ENCODE measurements around the gene WWP2.
"Not testable (repeated sequence)": the region's sequence is repeated elsewhere in the genome, so short reads cannot be mapped to it uniquely, and the experiment has no call there.

WWP2 gene

DNA sequence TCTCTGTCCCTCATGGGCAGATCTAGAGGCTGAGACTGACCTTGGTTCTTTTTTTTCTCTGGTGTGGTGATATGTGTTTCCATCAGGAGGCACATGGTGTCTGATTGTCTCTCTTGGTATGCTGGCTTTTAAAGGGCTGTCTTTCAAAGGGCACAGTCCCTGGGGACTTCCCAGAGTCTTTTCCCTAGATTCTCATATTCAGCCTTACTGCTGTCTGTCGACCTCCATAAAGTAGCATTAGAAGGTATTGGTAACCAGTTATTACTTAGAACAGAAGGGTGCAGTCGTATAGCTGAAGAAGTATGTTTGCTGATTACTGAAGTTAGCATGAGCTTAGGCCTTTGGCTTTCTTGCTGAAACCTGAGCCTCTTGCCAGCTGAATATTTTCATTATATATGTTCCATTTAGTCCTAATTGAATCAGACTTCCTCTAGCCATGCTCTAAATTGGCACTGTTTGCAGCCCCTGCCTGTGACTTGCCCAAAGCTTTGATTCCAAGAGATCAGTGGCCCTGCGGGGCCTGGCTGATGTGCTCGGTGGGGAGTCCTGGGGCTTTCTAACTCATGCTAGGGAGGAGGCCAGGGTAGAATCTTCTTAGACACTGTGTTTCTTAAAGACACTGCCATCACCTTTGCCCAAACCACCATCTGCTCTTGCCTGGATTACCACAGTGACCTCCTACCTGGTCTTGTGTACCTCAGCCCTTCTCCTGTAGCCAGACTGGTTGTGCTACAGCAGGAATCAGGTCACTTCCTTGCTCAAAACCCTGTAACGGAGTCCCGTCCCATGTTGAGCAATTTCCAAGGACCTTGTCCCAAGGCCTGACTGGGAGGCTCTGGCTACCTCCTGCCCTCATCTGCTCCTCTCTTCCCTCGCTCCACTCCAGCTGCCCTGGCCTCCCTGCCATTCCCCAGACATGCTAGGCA is 71.5 kb downstream of the WWP2 start:
- DNase-seq: peak; percentile 61

DNA sequence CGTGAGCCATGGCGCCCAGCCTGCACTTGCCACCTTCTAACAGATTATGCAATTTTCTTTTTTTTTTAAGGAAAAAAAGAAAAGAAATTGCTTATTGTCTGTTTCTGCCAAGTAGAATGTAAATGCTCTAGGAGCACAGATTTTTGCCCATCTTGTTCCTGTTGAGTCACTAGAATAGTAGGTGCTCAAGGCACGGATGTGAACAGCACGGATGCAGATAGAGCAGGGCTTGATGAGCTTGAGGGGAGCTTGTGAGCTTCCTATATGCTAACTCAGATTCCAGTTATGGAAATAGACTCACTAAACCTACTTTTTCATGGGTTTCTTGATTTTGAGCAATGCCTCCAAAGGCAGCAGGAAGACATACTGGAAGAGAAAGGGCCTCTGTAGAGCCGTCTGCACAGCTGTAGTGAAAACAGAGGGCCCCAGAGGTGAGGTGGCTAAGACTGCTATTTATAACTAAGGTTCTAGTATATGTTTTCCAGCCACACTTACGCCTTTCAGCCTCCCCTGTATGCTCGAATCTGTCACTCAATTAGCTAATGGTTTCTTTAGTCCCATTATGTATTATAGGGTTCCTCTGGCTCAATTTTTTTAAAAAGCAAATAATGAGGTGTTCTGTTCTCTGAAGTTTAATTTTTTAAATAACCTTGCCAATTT is 72.8 kb downstream of the WWP2 start:
- DNase-seq: no peak

DNA sequence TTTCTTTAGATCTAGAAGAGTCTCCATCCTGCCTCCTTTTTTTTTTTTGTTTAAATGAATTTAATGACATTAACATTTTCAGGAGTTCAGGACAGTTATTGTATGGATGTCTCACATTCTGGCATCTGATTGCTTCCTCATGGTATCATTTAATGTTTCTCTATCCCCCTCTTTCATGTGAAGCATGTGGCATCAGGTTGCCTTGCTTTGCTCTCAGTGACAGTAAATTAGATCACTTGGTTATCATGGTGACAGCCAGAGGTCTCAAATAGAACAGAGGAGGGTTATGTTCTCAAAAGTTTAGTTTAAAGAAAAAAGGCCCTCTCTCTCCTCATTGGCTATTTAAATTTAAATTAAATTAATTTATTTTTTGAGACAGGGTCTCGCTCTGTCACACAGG is 74.1 kb downstream of the WWP2 start:
- no peak for DNase-seq

DNA sequence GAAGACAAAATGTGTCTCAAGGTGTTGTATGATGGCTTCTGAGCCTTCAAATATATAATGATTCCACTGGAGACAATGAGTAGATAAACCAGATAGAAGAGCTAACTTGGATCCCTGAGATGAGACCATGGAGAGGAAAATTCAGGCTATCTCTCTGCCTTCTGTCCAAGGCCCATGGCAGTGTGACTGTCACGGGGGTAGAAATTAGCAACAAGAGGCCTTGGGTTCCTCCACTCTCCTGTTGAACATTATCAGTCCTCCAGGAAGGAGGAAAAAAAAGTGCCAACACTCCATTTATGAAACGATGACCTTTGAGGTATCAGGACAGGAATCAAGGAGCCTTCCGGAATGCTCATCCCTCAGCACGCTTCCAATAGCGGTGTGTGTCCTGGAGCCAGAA is 75.2 kb downstream of the WWP2 start:
- DNase-seq: no peak

DNA sequence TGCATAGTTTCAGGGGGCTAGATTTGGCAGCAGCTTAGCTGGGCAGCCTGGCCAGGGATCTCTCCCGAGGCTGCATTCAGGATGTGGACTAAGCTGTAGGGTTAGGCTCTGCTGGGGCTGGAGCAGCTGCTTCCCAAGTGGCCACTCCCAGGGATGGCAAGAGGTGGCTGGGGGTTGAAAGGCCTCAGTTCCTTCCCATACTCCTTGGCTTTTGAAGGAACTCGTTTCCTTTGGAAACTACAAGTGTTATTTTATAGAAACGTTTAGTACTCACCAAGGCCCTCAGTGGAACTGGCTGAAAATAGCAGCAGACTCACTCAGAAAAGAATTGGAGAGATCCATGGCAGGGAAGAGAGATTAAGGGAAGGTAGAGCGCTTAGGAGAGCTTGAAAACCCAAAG is 76.4 kb downstream of the WWP2 start:
- DNase-seq: no peak

DNA sequence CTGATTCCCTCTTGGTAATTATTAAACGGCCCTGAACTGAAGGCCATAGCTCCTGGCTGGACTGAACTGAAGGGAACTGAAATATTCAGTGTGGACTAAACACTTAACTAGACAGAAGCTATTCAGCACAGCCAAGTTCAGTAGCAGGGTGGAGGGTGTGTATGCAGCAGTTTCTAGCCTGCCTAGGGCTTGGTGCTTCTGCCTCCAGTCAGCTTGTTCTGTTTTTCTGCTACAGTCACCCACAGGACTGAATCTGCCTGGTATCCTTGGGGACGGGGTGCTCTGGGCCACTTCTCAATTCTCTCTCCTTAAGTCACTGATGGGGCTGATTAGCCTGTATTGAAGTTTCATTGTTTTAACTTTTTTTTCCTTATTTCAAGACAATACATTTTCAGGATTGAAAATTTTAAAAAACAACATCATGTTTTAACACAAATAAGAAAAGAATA is 77.1 kb downstream of the WWP2 start:
- peak; percentile 22 for DNase-seq

DNA sequence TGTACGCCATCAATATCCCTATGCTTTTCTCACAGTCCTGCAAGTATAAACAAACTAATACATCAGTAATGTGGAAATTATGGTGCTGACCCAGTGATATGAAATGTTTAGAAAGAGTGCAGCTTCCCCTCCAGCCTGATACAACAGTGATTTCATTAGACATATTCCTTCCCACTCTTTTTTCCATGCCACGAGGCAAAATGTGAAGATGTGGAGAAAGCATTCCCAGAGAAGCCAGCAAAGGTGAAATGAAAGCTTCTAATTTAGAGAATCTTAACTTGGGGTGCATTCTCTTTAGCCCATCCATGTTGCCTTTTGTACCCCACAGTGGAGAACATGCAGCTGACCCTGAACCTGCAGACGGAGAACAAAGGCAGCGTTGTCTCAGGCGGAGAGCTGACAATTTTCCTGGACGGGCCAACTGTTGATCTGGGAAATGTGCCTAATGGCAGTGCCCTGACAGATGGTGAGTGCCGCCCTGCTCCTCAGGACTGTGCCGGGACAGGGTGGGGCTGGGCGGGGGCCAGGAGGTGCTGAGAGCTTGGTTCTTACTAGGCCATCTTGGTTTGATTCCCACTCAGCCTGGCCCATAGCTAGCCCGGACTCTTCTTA is 77.8 kb downstream of the WWP2 start:
- peak; percentile 72 for DNase-seq

DNA sequence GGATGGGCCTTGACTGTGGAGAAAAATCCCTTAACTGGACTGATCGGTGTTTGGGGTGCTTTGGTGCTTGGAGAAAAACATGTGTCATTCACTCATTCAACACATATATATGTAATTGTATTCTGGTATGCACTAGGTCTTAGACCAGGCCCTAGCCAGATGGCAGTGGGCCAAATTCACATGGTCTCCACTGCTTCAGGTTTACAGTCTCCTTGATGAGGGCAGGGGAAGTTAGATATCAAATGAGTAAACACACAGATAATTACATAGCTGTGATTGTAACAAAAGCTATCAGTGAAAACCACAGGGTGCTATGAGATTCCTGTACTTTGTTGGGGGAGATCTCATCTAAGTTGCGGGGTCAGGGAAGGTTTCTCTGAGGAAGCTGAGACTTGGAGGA is 78.8 kb downstream of the WWP2 start:
- no peak for DNase-seq

DNA sequence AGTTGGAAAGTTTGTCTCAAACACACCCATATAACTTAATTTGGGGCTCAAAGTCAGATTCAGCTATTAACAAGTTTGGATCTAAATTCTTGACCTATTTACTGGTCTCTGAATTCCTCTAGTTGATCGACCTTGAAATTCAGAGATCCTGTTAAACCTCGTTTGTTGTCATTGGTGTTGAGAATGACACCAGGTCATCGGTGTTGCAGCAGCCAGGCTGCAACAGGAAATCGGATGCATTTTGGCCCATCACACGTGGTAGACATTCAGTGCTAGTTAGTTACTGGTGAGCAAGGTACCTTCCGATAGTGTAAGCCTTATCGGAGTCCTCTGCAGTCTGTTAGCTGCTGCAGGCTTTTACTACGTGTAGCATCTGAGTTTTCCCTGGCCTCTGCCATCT is 82.3 kb downstream of the WWP2 start:
- no peak for DNase-seq

DNA sequence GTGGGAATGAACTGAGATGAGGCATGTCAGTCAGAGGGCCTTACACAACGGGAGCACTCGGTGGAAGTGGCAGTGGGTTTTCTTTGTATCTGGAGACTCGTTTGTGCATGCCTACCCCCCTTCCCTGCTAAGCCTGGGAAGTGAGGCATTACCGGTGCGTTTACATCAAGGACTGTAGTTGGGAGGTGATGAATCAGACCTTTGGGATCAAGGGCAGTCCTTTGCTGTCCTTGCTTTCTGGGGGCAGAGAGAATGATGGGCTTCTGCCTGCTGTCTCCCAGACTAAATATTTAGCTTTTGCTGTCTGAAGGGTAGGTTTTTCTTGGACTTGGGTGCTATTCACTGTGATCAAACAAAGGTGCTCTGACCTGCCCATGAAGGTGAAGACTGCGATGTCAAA is 83.0 kb downstream of the WWP2 start:
- DNase-seq: no peak

DNA sequence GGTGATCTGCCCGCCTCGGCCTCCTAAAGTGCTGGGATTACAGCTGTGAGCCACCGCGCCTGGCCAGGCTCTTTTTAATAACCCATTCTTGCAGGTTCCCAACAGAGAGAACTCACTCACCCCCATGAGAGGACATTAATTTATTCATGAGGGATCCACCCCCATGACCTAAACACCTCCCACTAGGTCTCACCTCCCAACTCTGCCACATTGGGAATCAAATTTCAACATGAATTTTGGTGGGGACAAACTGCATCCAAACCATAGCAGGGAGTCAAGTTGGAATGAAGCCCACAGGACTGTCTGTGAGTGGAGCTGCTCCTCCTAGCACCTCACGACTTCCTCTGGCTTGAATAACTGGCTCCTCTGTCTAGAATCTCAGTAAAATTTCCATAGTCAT is 85.5 kb downstream of the WWP2 start:
- no peak for DNase-seq

DNA sequence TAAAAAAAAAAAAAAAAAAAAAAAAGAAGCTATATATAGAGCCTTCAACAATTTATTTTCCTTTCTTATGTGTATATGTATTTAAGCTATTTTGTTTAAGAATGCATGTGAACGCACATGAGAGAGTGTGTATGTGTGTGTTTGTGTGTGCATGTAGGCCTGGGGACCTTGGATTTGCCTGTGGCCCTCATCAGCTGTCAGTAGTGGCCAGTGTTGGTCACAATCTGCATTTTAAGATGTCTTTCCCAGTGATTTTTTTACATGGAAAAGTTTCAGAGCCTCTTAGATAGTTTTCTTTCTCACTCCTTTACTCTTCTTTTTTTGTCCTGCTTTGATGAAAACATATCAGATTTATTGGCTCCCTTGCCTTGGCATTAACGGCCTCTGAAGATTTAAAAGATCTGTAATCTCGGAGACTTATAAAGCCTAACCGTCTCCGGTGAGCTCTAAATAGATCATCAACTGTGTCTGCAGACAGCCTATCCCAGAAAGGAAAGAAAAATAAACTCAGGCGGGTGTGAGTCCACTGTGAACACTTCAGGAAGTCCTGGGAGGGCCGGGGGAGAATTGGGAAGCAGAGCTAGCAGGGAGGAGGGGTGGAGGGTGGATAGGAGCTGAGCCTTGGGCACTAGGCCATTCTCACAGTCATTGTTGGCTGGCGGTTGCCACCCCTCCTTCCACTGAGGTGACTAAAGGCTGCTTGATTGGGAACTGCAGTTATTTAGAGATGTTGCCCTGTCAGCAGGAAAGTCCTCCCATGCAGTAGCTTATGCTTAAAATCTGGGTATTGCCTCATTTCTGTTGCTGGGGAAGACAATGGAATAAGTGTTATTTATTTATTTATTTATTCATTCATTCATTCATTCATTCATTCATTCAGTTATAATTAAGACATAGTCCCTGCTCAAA is 86.8 kb downstream of the WWP2 start:
- no peak for DNase-seq

DNA sequence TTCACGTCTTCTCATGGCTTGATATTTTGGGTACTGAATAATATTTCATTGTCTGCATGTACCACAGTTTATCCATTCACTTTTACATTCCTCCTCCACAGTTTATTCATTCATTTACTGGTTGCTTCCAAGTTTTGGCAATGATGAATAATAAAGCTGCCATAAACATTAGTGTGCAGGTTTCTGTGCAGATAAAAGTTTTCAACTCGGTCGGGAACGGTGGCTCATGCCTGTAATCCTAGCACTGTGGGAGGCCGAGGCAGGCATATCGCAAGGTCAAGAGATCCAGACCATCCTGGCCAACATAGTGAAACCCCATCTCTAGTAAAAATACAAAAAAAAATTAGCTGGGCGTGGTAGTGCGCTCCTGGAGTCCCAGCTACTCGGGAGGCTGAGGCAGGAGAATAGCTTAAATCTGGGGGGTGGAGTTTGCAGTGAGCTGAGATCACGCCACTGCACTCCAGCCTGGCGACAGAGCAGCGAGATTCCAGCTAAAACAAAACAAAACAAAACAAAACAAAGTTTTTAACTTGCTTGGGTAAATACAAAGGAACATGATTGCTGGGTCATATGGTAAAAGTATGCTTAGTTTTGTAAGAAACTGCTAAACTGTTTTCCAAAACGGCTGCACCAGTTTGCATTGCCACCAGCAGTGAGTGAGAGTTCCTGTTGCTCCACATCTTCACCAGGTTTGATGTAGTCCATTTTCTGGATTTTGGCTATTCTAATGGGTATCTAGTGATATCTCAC is 89.5 kb downstream of the WWP2 start:
- no peak for DNase-seq

DNA sequence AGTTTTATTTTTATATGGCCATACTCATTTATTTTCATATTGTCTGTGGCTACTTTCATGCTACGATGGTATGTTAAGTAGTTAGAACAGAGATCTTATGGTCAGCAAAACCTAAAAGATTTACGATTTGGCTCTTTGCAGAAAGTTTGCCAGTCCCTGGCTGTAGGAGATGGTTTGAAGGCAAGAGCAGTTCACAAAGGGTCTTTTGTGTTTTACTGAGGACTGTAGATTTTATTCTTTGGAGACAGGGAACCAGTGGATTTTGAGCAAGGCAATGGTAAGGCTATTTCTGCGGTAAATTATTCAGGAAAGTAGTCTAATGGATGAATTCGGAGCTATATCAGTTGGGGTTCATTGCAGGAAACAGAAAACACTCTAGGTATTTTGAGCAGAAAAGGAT is 90.7 kb downstream of the WWP2 start:
- DNase-seq: no peak

DNA sequence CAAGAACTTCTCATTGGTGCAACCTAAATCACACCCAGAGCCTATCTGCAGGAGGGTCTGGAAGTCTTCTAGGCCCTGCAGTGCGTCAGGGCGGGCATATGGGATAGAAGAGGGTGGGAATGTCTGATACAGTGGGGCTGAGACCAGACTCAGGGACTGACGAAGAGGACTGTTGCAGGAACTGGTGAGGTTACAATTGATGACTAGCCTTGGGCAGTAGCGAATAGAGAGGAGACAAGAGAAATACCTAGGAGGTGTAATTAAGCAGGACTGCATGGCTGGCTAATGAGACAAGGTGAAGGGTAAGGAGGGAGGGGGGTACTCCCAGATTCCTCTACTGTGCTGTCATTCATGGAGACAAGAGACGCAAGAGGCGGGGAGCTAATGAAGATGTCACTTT is 91.3 kb downstream of the WWP2 start:
- no peak for DNase-seq

DNA sequence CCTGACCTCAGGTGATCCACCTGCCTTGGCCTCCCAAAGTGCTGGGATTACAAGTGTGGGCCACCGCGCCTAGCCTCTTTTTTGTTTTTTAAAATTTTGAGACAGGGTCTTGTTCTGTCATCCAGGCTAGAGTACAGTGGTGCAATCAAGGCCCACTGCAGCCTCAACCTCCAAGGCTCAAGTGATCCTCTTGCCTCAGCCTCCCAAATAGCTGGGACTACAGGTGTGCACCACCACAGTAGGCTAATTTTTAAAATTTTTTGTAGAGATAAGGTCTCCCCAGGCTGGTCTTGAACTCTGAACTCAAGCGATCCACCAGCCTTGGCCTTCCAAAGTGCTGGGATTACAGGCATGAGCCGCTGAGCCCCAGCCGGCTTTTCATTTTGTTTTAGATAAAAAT is 92.6 kb downstream of the WWP2 start:
- not testable (repeated sequence) for DNase-seq

DNA sequence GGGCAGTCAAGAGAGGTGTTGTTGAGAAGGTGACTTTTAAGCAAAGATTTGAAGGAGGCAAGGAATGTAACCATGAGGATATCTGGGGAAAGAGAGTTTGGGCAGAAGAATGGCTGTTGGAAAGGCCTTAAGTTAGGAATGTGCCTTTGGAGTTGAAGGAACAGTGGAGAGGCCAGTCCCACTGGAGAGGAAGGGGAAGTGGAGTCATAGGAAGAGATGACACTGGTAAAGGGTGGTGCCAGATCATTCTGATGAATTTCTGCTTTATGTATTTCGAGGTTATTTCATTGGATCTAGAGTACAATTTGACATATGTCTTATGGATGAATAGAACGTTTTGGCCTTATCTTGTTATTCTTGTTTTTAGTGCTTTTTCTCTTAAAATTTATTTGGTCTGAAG is 93.5 kb downstream of the WWP2 start:
- no peak for DNase-seq

DNA sequence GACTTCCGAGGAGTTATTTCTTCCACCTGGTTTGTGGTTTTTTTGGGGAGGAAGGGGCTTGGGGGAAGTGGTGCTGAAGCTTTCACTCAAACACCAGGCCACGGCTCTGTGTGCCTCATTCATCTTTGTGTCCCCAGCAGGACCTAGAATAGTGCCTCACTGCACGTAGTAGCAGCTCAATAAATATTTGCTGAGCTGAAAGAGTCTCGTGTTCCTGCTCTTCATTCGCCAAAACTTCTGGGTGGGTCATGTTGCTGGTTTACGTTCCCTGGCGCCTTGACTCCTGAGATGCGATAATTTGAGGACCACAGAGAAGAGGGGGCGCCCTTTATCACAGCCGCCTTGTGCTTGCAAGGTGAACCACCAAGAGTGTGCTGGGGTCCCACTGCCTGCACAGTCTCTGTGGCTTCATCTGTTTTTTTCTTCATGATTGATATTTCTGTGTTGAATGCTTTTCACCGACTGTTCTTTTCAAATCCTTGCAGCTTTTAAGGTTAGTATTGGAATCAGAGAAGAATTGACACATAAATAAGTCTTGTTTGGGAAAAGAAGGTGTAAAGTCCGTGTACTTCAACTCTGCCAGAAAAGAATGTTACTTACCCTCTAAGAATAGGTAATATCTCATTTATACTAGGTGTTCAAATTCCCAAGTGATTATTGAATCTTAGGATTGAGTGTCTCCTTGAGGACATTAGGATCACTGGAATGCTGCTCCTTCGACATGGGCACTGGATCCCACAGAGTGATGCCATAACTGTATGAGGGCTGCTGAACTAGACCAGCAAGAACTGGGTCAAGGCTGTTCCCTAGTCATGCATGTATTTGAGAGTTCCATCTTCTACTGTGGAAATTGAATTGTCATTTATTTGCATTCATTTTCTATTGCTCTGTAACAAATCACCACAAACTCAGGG is 96.3 kb downstream of the WWP2 start:
- DNase-seq: no peak

DNA sequence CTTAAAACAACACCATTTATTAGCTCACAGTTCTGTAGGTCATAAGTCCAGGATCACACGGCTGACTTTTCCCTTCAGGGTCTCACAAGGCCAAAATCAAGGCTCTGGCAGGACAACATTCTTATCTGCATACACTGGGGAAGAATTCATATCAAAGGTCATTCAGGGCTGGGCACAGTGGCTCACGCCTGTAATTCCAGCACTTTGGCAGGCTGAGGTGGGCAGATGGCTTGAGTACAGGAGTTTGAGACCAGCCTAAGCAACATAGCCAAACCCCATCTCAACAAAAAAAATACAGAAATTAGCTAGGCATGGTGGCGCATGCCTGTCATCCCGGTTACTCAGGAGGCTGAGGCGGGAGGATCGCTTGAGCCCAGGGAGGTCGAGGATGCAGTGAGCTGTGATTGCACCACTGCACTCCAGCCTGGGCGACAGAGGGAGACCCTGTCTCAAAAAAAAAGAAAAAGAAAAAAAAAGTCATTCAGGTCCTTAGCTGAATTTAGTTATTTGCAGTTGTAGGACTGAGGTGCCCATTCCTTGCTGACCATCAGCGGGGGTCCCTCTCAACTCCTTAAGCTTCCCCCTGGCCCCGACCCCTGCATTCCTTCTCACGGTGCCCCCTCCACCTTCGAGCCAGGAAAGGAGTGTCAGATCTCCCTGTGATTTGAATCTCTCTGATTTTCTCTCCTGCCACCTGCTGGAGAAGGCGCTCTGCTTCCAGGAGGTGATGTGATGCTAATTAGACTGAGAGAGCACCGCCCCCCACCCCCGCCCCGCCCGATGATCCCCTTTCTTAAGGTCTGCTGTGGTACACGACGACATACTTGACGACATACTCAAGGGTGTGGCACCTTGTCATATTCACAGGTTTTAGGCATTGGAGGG is 97.2 kb downstream of the WWP2 start:
- DNase-seq: no peak
